Aorta (tissue), 5 donors: ENCODE data around the gene CFLAR. TPM values are rescaled to one million over a fixed set of nuclear protein-coding genes. Genes with fewer than 3 reads are reported as not detected.
A peak's percentile ranks its signal among the peaks of the same experiment; 100 is the strongest.

Experiments used
- ATAC-seq: fragments of 200-7000 bp; cut with Tn5 transposase; one replicate; pipeline ENCODE4 v1.9.1; 2022; ENCODE audit warnings: moderate library complexity; ENCODE audit not compliant: low FRiP score
- DNase-seq, 2 donors: peaks; one replicate each; pipeline ENCODE4 v3.0.0-alpha.2; 2020
- H3K27ac ChIP-seq, 2 donors: one replicate each; pipeline ENCODE4 v1.5.1; 2013; ENCODE audit warnings: low read length in 2 of 2, mild to moderate bottlenecking in 2 of 2, moderate library complexity in 2 of 2, control low read depth in 1 of 2, inconsistent platforms in 1 of 2, low read depth in 1 of 2
- H3K27me3 ChIP-seq, 2 donors: one replicate each; pipeline ENCODE4 v1.6.1; 2013; ENCODE audit warnings: control low read depth in 1 of 2, low read length in 1 of 2, mild to moderate bottlenecking in 1 of 2, moderate library complexity in 1 of 2; ENCODE audit not compliant: insufficient read depth in 2 of 2, control insufficient read depth in 1 of 2
- H3K36me3 ChIP-seq, 2 donors: one replicate each; pipeline ENCODE4 v1.6.1; 2013; ENCODE audit warnings: control low read depth in 1 of 2, low read length in 1 of 2, mild to moderate bottlenecking in 1 of 2; ENCODE audit not compliant: insufficient read depth in 2 of 2, control insufficient read depth in 1 of 2
- H3K4me1 ChIP-seq, 2 donors: one replicate each; pipeline ENCODE4 v1.6.1; 2013; ENCODE audit warnings: low read length in 2 of 2, control low read depth in 1 of 2, mild to moderate bottlenecking in 1 of 2, moderate library complexity in 1 of 2; ENCODE audit not compliant: insufficient read depth in 2 of 2, control insufficient read depth in 1 of 2
- H3K4me3 ChIP-seq, 2 donors: one replicate each; pipeline ENCODE4 v1.5.1; 2013; ENCODE audit warnings: low read length in 2 of 2, control low read depth in 1 of 2, mild to moderate bottlenecking in 1 of 2
- H3K9me3 ChIP-seq: one replicate; pipeline ENCODE4 v1.6.1; 2013; ENCODE audit warnings: mild to moderate bottlenecking, low read length; ENCODE audit not compliant: control insufficient read depth
- WGBS, 2 donors: extraction: QIAGEN DNeasy Blood & Tissue Kit; methylation state at CpG; one replicate each; pipeline ENCODE4 v1.1.7; 2013; 5-methylcytosine and 5-hydroxymethylcytosine counted together
- intact Hi-C, 2 donors: fragments of 100-400 bp; cut with DNase I; formaldehyde crosslinking; loops; one replicate each; pipeline versions ENCODE4 v1.14.2 to v1.15.0; 2022
- polyA plus RNA-seq, 2 donors: library from polyadenylated mRNA; stranded (reverse); fragments of 200-250 nt; gene quantifications; one replicate each; pipeline ENCODE4 v1.2.3, GENCODE V29; 2013
- total RNA-seq, 2 donors: library from RNA; stranded (reverse); fragmentation: NEBNext Ultra II Directional; extraction: Animal tissue kit (Norgen Biotek cat#: 25700); gene quantifications; one replicate each; pipeline ENCODE4 v1.2.1, GENCODE V29; 2021
- donor health status: healthy with polysubstance abuse.
- donor health status: Bipolar disorder and iron deficiency.
- donor health status: DM: no; HTN: no; CAD: no.
- donor health status: DM: no; HTN: no; CAD: no.
- donor health status: DM: yes; HTN: yes; CAD: no.

CFLAR gene
- total and polyA plus RNA-seq, 4 donors: 30.4 to 244 (median 109) TPM

DNA sequence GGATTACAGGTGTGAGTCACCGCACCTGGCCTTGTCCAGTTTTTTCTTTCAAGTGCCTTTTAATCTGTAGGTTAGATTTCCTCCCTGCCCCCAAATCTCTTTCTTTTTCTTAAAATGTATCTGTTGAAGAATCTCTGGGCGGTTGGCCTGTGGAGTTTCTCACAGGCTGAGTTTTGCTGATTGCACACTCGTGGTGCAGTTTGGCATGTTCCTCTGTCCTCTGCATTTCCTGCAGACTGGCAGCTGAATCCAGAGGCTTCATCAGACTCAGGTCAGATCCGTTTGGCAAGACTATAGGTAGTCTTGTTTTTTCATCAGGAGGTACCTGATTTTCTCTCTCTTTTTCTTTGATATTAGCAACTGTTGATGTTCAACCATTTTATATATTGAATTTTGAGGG is 72.5 kb downstream of the CFLAR start:
- H3K4me3 ChIP-seq: no peak overlapping the region
- no peaks in the 10 kb centered on the region for H3K27me3 ChIP-seq
- no peak for DNase-seq
- peaks cover 0 to 3% of the 10 kb centered on the region in 2 donors for H3K4me1 ChIP-seq
- no peak overlapping the region for H3K27ac ChIP-seq
- intact Hi-C loops: no loop called here
- WGBS, 2 donors: 96% methylated on average over 4 of the region's 4 CpGs
- ATAC-seq: no peak
- H3K9me3 ChIP-seq: no peaks in the 10 kb centered on the region
- H3K36me3 ChIP-seq: no peaks in the 10 kb centered on the region

GRCh38 chr2:201191132-201191875 is 75.3 kb downstream of the CFLAR start:
- ATAC-seq: peak; percentile 73
- WGBS, 2 donors: 15 to 22% methylated on average over 4 of the region's 4 CpGs
- H3K27ac ChIP-seq: no peak overlapping the region

DNA sequence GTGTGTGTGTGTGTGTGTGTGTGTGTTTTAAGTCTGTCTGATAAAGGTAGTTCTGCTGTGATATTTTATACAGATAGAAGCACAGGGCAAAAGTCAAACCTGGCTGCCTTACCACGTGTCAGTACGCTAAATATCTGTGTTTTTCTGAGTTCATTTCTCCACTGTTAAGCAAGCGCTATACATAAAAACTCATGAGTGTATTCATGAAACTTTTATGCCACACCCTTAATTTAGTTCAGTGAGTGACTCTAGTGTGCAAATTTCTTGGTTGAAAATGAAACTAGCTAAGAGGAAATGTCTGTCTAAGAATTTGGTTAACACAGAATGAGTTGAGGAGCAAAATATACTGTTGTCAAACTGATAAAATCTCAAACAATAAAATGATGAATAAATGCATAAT is 78.1 kb downstream of the CFLAR start:
- H3K27me3 ChIP-seq: no peaks in the 10 kb centered on the region
- no peaks in the 10 kb centered on the region for H3K36me3 ChIP-seq
- ATAC-seq (no peak), DNase-seq (no peak)
- intact Hi-C loops: no loop called here
- H3K4me1 ChIP-seq: peaks cover 0 to 3% of the 10 kb centered on the region in 2 donors
- 86% methylated on average over 3 of the region's 3 CpGs for WGBS, 2 donors
- H3K4me3 ChIP-seq: no peak overlapping the region
- H3K27ac ChIP-seq: no peak overlapping the region
- no peaks in the 10 kb centered on the region for H3K9me3 ChIP-seq

More at GRCh38 chr2:201191132-201191875, 75.3 kb downstream of the CFLAR start:
- intact Hi-C loops: no loop called here
- H3K36me3 ChIP-seq: no peaks in the 10 kb centered on the region
- H3K27me3 ChIP-seq: no peaks in the 10 kb centered on the region
- peaks cover 0 to 3% of the 10 kb centered on the region in 2 donors for H3K4me1 ChIP-seq
- no peaks in the 10 kb centered on the region for H3K9me3 ChIP-seq
- H3K4me3 ChIP-seq: no peak overlapping the region
- no peak for DNase-seq

DNA sequence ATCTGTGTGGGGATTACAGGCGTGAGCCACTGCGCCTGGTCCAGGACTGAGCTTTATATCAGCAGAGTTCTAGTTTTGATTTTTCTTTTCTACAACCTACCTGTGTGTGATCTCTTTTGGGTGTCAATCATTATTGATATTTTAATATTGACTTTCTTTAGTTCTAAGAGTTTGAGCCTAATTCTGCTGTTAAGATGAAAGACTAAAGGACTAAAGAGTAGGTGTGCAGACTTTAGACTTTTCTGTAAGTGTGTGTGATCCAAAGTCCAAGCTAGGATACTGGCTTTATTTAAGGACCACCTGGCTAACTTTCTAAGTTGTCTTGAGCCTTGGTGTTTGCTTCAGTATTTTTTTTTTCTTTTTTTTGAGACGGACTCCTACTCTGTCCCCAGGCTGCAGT is 79.4 kb downstream of the CFLAR start:
- Histone ChIP-seq H3K4me1 (peaks cover 0 to 3% of the 10 kb centered on the region in 2 donors), H3K9me3 (no peaks in the 10 kb centered on the region), H3K4me3 (no peak overlapping the region), H3K27ac (no peak overlapping the region), H3K36me3 (no peaks in the 10 kb centered on the region), H3K27me3 (no peaks in the 10 kb centered on the region)
- no peak for DNase-seq
- no peak for ATAC-seq
- 71 to 80% methylated on average over 3 of the region's 3 CpGs for WGBS, 2 donors
- intact Hi-C loops: no loop called here

DNA sequence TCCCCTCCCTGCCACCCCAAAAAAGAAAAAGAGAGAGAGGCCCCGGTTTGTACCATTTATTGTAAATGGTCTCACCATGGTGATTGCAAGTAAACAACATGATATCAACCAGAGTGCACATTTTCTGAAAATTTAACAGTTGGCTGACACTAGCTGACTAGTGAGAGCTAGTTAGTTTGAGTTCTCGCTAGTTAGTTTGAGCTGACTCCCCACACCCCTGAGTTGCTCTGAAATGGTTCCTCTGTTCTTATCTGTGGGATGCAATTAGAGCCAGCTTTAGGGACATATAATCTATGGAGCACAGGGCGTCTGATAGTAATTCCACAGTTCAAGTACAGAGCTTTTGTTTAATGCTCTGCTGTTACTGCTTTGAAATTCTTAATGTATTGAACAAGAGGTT is 80.0 kb downstream of the CFLAR start:
- ATAC-seq (no peak), DNase-seq (no peak)
- H3K4me3 ChIP-seq: no peak overlapping the region
- no peak overlapping the region for H3K27ac ChIP-seq
- H3K36me3 ChIP-seq: no peaks in the 10 kb centered on the region
- H3K4me1 ChIP-seq: peaks cover 0 to 3% of the 10 kb centered on the region in 2 donors
- H3K9me3 ChIP-seq: no peaks in the 10 kb centered on the region
- intact Hi-C loops: no loop called here
- WGBS, 2 donors: 74 to 78% methylated on average over 3 of the region's 3 CpGs
- H3K27me3 ChIP-seq: no peaks in the 10 kb centered on the region

- H3K4me1 ChIP-seq: no peaks in the 10 kb centered on the region
- intact Hi-C loops: no loop called here
- WGBS, 2 donors: 94 to 96% methylated on average over 1 of the region's 1 CpG
- H3K4me3 ChIP-seq: no peak overlapping the region
- ATAC-seq: no peak
- no peaks in the 10 kb centered on the region for H3K9me3 ChIP-seq
- no peak overlapping the region for H3K27ac ChIP-seq
- no peak for DNase-seq
- no peaks in the 10 kb centered on the region for H3K36me3 ChIP-seq
- no peaks in the 10 kb centered on the region for H3K27me3 ChIP-seq
These were observed 80.8 kb downstream of the CFLAR start for GRCh38 chr2:201196803-201197202.

DNA sequence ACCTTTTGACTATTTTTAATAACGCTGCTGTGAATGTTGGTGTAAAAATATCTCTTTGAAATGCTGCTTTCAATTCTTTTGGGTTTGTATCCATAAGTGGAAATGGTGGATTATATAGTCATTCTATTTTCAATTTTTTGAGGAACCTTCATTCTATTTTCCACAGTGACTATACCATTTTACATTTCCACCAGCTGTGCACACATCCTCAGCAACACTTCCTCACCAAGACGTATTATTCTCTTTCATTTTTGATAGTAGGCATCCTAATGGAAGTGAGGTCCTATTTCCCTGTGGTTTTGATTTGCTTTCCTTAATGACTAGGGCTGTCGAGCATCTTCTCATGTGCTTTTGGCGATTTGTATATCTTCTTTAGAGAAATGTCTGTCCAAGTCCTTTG is 81.8 kb downstream of the CFLAR start:
- Histone ChIP-seq H3K27me3 (no peaks in the 10 kb centered on the region), H3K9me3 (no peaks in the 10 kb centered on the region), H3K36me3 (no peaks in the 10 kb centered on the region), H3K27ac (no peak overlapping the region), H3K4me1 (no peaks in the 10 kb centered on the region), H3K4me3 (no peak overlapping the region)
- DNase-seq: no peak
- no peak for ATAC-seq
- WGBS, 2 donors: 59 to 74% methylated on average over 4 of the region's 4 CpGs
- intact Hi-C loops: no loop called here

GRCh38 chr2:201199847-201200246 is 83.9 kb downstream of the CFLAR start:
- intact Hi-C loops: no loop called here
- ATAC-seq: no peak
- H3K27me3 ChIP-seq: no peaks in the 10 kb centered on the region
- H3K4me1 ChIP-seq: no peaks in the 10 kb centered on the region
- no peak for DNase-seq
- 78 to 84% methylated on average over 5 of the region's 5 CpGs for WGBS, 2 donors
- H3K36me3 ChIP-seq: no peaks in the 10 kb centered on the region
- H3K4me3 ChIP-seq: no peak overlapping the region
- H3K9me3 ChIP-seq: no peaks in the 10 kb centered on the region
- no peak overlapping the region for H3K27ac ChIP-seq

GRCh38 chr2:201200345-201200744 is 84.4 kb downstream of the CFLAR start:
- no peak overlapping the region for H3K4me3 ChIP-seq
- H3K36me3 ChIP-seq: no peaks in the 10 kb centered on the region
- no peaks in the 10 kb centered on the region for H3K27me3 ChIP-seq
- ATAC-seq: no peak
- H3K4me1 ChIP-seq: no peaks in the 10 kb centered on the region
- no peak overlapping the region for H3K27ac ChIP-seq
- no peaks in the 10 kb centered on the region for H3K9me3 ChIP-seq
- WGBS, 2 donors: 79 to 83% methylated on average over 8 of the region's 8 CpGs
- intact Hi-C loops: no loop called here
- DNase-seq: no peak
